Skeletal muscle satellite cell (primary cell): ENCODE results near the gene KIRREL1.

ENCODE experiments used
- H3K27me3 ChIP-seq: 2 replicates; pipeline ENCODE4 v1.7.0; 2013; ENCODE audit warnings: low read length; ENCODE audit not compliant: control insufficient read depth, insufficient read depth
- H3K36me3 ChIP-seq: 2 replicates; pipeline ENCODE4 v1.7.0; 2013; ENCODE audit warnings: mild to moderate bottlenecking, control low read depth, low read length; ENCODE audit not compliant: insufficient read depth
- H3K4me1 ChIP-seq: 2 replicates; pipeline ENCODE4 v1.7.0; 2013; ENCODE audit warnings: low read length; ENCODE audit not compliant: control insufficient read depth, insufficient read depth
- H3K4me2 ChIP-seq: 2 replicates; pipeline ENCODE4 v1.7.0; 2013; ENCODE audit warnings: mild to moderate bottlenecking, low read length
- H3K4me3 ChIP-seq: 2 replicates; pipeline ENCODE4 v1.7.0; 2013; ENCODE audit warnings: low read length
- H3K9ac ChIP-seq: 2 replicates; pipeline ENCODE4 v1.7.0; 2013; ENCODE audit warnings: mild to moderate bottlenecking, low read depth, low read length, moderate library complexity
- H3K9me3 ChIP-seq: replicated peaks from 2 replicates; pipeline ENCODE4 v1.7.0; 2013; ENCODE audit warnings: mild to moderate bottlenecking, control low read depth, low read length

The KIRREL1 gene

GRCh38 chr1:157994704-157995582 lies 1.5 kb downstream of the KIRREL1 start:
- Histone ChIP-seq H3K4me2 (peak overlapping the region; percentile 96), H3K4me1 (peaks cover 34% of the 10 kb centered on the region), H3K9me3 (no peaks in the 10 kb centered on the region), H3K4me3 (peak overlapping the region; percentile 97), H3K27me3 (peaks cover under 1% of the 10 kb centered on the region), H3K36me3 (peaks cover 7% of the 10 kb centered on the region), H3K9ac (peak overlapping the region; percentile 89)

GRCh38 chr1:157995583-157996169 lies 2.2 kb downstream of the KIRREL1 start:
- Histone ChIP-seq H3K4me3 (peak overlapping the region; percentile 97), H3K4me2 (peak overlapping the region; percentile 96), H3K27me3 (no peaks in the 10 kb centered on the region), H3K9me3 (no peaks in the 10 kb centered on the region), H3K4me1 (peaks cover 34% of the 10 kb centered on the region), H3K9ac (peak overlapping the region; percentile 89), H3K36me3 (peaks cover 7% of the 10 kb centered on the region)

GRCh38 chr1:157996433-157996832 lies 3.0 kb downstream of the KIRREL1 start:
- H3K4me1 ChIP-seq: peaks cover 33% of the 10 kb centered on the region
- peaks cover 7% of the 10 kb centered on the region for H3K36me3 ChIP-seq
- H3K4me2 ChIP-seq: peak overlapping the region; percentile 96
- no peaks in the 10 kb centered on the region for H3K9me3 ChIP-seq
- no peaks in the 10 kb centered on the region for H3K27me3 ChIP-seq
- H3K9ac ChIP-seq: peak overlapping the region; percentile 89
- H3K4me3 ChIP-seq: peak overlapping the region; percentile 97

GRCh38 chr1:158000507-158000906 lies 7.1 kb downstream of the KIRREL1 start:
- no peaks in the 10 kb centered on the region for H3K27me3 ChIP-seq
- no peak overlapping the region for H3K4me3 ChIP-seq
- no peaks in the 10 kb centered on the region for H3K9me3 ChIP-seq
- H3K9ac ChIP-seq: no peak overlapping the region
- H3K36me3 ChIP-seq: peaks cover 7% of the 10 kb centered on the region
- H3K4me2 ChIP-seq: no peak overlapping the region
- peaks cover 42% of the 10 kb centered on the region for H3K4me1 ChIP-seq

- Histone ChIP-seq H3K4me2 (peak overlapping the region; percentile 70), H3K9me3 (no peaks in the 10 kb centered on the region), H3K27me3 (no peaks in the 10 kb centered on the region), H3K36me3 (peaks cover 6% of the 10 kb centered on the region), H3K9ac (peak overlapping the region; percentile 54), H3K4me3 (no peak overlapping the region), H3K4me1 (peaks cover 37% of the 10 kb centered on the region)
Measured at GRCh38 chr1:158002022-158002630, 8.7 kb downstream of the KIRREL1 start.

- Histone ChIP-seq H3K9ac (peak overlapping the region; percentile 54), H3K27me3 (no peaks in the 10 kb centered on the region), H3K4me3 (peak overlapping the region; percentile 22), H3K4me2 (peak overlapping the region; percentile 70), H3K36me3 (peaks cover 5% of the 10 kb centered on the region), H3K4me1 (peaks cover 44% of the 10 kb centered on the region), H3K9me3 (no peaks in the 10 kb centered on the region)
Measured at GRCh38 chr1:158002631-158003405, 9.4 kb downstream of the KIRREL1 start.

- Histone ChIP-seq H3K4me2 (peak overlapping the region; percentile 70), H3K4me1 (peaks cover 49% of the 10 kb centered on the region), H3K27me3 (no peaks in the 10 kb centered on the region), H3K36me3 (peaks cover 5% of the 10 kb centered on the region), H3K9ac (peak overlapping the region; percentile 54), H3K9me3 (no peaks in the 10 kb centered on the region), H3K4me3 (peak overlapping the region; percentile 22)
Measured at GRCh38 chr1:158003406-158003800, 10.0 kb downstream of the KIRREL1 start.

GRCh38 chr1:158005224-158005623 lies 11.8 kb downstream of the KIRREL1 start:
- peaks cover 68% of the 10 kb centered on the region for H3K4me1 ChIP-seq
- no peak overlapping the region for H3K9ac ChIP-seq
- peaks cover 5% of the 10 kb centered on the region for H3K36me3 ChIP-seq
- no peaks in the 10 kb centered on the region for H3K27me3 ChIP-seq
- H3K9me3 ChIP-seq: no peaks in the 10 kb centered on the region
- no peak overlapping the region for H3K4me3 ChIP-seq
- no peak overlapping the region for H3K4me2 ChIP-seq

GRCh38 chr1:158007180-158007579 lies 13.7 kb downstream of the KIRREL1 start:
- Histone ChIP-seq H3K9me3 (no peaks in the 10 kb centered on the region), H3K4me1 (peaks cover 77% of the 10 kb centered on the region), H3K4me3 (no peak overlapping the region), H3K9ac (peak overlapping the region; percentile 6), H3K4me2 (no peak overlapping the region), H3K27me3 (no peaks in the 10 kb centered on the region), H3K36me3 (peaks cover 6% of the 10 kb centered on the region)

- peaks cover 11% of the 10 kb centered on the region for H3K36me3 ChIP-seq
- peak overlapping the region; percentile 6 for H3K9ac ChIP-seq
- peak overlapping the region; percentile 33 for H3K4me2 ChIP-seq
- peaks cover 76% of the 10 kb centered on the region for H3K4me1 ChIP-seq
- no peaks in the 10 kb centered on the region for H3K9me3 ChIP-seq
- no peaks in the 10 kb centered on the region for H3K27me3 ChIP-seq
- H3K4me3 ChIP-seq: no peak overlapping the region
Measured at GRCh38 chr1:158007667-158008386, 14.4 kb downstream of the KIRREL1 start.
